ENCODE measurements around the gene SCLY.

DNA sequence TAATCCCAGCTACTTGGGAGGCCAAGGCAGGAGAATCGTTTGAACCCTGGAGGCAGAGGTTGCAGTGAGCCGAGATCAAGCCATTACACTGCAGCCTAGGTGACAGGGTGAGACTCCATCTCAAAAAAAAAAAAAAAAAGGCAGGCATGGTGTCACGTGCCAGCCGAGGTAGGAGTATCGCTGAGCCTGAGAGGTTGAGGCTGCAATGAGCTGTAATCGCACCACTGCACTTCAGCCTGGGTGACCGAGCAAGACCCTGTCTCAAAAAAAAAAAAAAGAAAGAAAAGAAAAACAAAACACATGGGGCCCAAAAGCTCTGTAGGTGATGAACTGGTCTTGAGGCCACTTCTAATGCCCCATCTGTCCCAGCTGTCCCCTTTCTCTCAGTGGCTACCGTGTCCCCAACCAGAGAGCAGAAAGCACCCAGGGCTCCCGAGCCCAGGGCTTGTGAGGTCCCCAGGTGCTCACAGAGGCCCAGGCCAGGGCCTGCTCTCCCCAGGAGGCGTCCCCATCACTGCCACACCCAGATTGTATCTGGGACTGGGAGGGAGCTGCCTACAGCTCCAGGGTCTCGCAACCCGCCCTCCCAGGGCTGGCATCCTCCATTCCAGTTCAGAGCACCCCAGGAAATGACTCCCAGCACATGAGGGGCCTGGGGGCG, 86.2 kb downstream of the SCLY start:
- TF ChIP-seq, protein P1, sequence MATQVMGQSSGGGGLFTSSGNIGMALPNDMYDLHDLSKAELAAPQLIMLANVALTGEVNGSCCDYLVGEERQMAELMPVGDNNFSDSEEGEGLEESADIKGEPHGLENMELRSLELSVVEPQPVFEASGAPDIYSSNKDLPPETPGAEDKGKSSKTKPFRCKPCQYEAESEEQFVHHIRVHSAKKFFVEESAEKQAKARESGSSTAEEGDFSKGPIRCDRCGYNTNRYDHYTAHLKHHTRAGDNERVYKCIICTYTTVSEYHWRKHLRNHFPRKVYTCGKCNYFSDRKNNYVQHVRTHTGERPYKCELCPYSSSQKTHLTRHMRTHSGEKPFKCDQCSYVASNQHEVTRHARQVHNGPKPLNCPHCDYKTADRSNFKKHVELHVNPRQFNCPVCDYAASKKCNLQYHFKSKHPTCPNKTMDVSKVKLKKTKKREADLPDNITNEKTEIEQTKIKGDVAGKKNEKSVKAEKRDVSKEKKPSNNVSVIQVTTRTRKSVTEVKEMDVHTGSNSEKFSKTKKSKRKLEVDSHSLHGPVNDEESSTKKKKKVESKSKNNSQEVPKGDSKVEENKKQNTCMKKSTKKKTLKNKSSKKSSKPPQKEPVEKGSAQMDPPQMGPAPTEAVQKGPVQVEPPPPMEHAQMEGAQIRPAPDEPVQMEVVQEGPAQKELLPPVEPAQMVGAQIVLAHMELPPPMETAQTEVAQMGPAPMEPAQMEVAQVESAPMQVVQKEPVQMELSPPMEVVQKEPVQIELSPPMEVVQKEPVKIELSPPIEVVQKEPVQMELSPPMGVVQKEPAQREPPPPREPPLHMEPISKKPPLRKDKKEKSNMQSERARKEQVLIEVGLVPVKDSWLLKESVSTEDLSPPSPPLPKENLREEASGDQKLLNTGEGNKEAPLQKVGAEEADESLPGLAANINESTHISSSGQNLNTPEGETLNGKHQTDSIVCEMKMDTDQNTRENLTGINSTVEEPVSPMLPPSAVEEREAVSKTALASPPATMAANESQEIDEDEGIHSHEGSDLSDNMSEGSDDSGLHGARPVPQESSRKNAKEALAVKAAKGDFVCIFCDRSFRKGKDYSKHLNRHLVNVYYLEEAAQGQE (IDR thresholded peaks at IDR 0.05; ENCODE audit: low read depth) = no peak
- TF ChIP-seq TAF1 (IDR thresholded peaks at IDR 0.05; ENCODE audit: low read depth) (no peak), CEBPB (IDR thresholded peaks at IDR 0.05) (no peak), NFIC (IDR thresholded peaks at IDR 0.05) (no peak), RAD21 (IDR thresholded peaks at IDR 0.05; ENCODE audit: low read depth) (no peak), EP300 (IDR thresholded peaks at IDR 0.05; ENCODE audit: borderline replicate concordance) (no peak)
